Measurements from ENCODE around the gene BMF.

Gene BMF

DNA sequence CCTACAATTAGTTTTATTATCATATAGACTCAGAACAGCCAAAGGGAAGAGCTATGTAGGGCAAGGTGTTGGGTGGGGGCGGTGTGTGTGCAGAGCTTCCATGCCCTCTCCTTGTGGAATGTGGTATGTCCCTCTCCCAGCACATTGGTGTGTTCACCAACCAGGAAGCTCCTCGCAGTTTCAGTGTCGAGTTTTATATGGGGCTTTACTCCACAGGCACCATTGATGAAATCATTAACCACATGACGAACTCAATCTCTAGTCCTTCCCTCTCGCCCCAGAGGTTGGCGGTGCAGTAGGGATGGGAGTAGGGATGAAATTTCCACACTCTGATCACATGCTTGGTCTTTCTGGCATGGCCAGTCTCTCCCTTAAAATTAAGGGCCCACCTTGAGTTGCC, 56.1 kb downstream of the BMF start:
- no peak overlapping the region for H3K4me3 ChIP-seq (ENCODE audit: low read depth, low read length)
- TF ChIP-seq, protein P1, sequence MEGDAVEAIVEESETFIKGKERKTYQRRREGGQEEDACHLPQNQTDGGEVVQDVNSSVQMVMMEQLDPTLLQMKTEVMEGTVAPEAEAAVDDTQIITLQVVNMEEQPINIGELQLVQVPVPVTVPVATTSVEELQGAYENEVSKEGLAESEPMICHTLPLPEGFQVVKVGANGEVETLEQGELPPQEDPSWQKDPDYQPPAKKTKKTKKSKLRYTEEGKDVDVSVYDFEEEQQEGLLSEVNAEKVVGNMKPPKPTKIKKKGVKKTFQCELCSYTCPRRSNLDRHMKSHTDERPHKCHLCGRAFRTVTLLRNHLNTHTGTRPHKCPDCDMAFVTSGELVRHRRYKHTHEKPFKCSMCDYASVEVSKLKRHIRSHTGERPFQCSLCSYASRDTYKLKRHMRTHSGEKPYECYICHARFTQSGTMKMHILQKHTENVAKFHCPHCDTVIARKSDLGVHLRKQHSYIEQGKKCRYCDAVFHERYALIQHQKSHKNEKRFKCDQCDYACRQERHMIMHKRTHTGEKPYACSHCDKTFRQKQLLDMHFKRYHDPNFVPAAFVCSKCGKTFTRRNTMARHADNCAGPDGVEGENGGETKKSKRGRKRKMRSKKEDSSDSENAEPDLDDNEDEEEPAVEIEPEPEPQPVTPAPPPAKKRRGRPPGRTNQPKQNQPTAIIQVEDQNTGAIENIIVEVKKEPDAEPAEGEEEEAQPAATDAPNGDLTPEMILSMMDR (IDR thresholded peaks at IDR 0.05; ENCODE audit: insufficient read depth, low read depth, low read length, missing control alignments), result no peak
- no peak for DNase-seq (ENCODE audit: low read depth)

DNA sequence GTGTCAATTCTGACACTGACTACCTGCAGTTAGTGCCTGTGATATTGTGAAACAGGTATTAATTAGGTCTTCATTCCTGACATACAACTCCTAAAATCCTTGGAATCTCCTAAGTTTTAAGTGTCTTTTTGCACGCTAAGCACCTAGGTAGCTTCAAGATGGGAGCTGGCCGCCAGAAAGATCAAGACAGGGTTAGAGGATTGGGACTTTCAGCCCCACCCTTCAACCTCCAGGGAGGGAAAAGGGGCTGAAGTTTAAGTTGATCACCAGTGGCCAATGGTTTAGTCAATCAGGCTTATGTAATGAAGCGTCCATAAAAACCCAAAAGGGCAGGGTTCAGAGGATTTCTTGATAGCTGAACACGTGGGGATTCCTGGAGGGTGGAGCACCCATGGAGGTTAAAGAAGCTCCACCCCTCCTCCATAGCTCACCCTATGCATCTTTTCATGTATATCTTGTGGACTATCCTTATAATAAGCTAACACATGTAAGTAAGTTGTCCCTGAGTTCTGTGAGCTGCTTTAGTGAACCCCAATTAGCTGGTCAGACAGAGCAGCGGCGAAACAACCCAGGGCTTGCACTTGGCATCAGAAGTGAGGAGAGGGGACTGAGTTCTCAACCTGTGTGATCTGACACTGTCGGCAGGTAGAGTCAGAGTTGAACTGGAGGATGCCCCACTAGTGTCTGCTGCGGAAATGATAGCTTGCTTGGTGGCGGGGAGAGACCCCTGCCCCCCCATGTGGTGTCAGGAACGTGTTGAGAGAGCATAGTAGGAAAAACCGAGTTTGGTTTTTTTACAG, 56.9 kb downstream of the BMF start:
- TF ChIP-seq, protein P1 (IDR thresholded peaks at IDR 0.05; ENCODE audit: insufficient read depth, low read depth, low read length, missing control alignments), result no peak
- no peak overlapping the region for H3K4me3 ChIP-seq (ENCODE audit: low read depth, low read length)
- no peak for DNase-seq (ENCODE audit: low read depth)

GRCh38 chr15:40050788-40051470, 57.8 kb downstream of the BMF start:
- H3K4me3 ChIP-seq (ENCODE audit: low read depth, low read length), result no peak overlapping the region
- no peak for DNase-seq (ENCODE audit: low read depth)
- TF ChIP-seq, protein P1 (IDR thresholded peaks at IDR 0.05; ENCODE audit: insufficient read depth, low read depth, low read length, missing control alignments), result no peak

DNA sequence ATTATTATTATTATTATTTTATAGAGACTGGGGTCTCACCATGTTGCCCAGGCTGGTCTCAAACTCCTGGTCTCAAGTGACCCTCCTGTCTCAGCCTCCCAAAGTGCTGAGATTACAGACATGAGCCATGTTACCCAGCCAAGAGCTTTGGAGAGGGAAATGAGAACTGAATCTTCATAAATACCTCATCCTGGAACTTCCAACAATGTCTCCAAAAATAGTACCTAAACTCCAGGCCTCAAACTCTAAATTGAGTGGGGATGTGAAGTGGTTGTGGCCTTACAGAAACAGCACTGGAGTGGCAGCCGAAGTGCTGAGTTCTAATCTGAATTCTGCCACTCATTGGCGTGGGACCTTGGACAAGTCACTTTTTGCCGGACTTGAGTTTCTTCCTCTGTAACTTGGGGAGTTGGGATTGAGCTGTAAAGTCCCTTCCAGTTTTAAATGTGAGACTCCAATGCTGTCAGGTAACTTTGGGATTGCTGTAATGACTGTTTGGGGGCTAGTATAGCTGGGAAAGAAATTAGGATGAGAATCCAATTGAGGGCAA, 59.7 kb downstream of the BMF start:
- H3K4me3 ChIP-seq (ENCODE audit: low read depth, low read length), result no peak overlapping the region
- TF ChIP-seq, protein P1 (IDR thresholded peaks at IDR 0.05; ENCODE audit: insufficient read depth, low read depth, low read length, missing control alignments), result no peak
- DNase-seq (ENCODE audit: low read depth), result no peak

DNA sequence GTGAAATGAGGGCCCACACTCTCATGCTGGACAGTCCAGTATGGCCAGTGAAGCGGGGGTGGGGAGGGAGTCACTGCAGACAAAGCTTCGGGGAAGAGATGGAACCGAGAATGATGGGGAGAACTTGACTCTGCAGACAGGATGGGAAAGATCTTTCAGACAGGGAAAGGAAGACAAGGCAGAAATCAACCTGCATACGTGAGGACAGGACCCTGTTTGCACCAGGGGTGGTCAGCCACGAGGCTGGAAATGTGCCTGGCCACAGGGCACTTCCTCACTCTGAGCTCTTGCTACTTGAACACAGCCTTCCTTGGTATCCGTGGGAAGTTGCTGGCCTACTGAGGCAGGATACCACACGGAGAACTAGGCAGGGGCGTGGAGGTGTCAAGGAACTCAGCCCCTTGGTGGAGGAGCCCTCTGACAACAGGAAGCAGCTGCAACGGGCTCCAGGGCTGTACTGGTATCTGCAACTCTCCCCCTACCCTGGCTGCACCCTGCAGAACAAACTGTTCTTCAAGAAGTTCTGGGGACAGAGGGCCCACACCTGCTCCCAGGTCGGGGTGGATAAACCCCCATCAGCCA, 60.4 kb downstream of the BMF start:
- peak overlapping the region; percentile 39 for H3K4me3 ChIP-seq (ENCODE audit: low read depth, low read length)
- peak; percentile 78 for DNase-seq (ENCODE audit: low read depth)

GRCh38 chr15:40047415-40048210, 61.1 kb downstream of the BMF start:
- peak; percentile 94 for DNase-seq (ENCODE audit: low read depth)
- TF ChIP-seq, protein P1 (IDR thresholded peaks at IDR 0.05; ENCODE audit: insufficient read depth, low read depth, low read length, missing control alignments), result no peak
- peak overlapping the region; percentile 39 for H3K4me3 ChIP-seq (ENCODE audit: low read depth, low read length)

More for the DNA sequence above, 60.4 kb downstream of the BMF start:
- TF ChIP-seq, protein P1 (IDR thresholded peaks at IDR 0.05; ENCODE audit: insufficient read depth, low read depth, low read length, missing control alignments), result no peak

All from GM12865 (cell line).